Spinal cord (tissue), 10 donors: ENCODE measurements around the gene GDF10. TPM values are rescaled to one million over a fixed set of nuclear protein-coding genes. Genes with fewer than 3 reads are reported as not detected.
A peak's percentile ranks its signal among the peaks of the same experiment; 100 is the strongest.

Experiments
- DNase-seq, 6 donors: peaks; one replicate each; pipeline versions ENCODE4 v3.0.0 to v3.0.0-alpha.2; 2013 to 2015; ENCODE audit warnings: low spot score in 6 of 6, low read depth in 4 of 6
- H3K27ac ChIP-seq: one replicate; pipeline ENCODE4 v1.5.1; 2013; ENCODE audit warnings: low read depth, low read length, control low read depth
- H3K27me3 ChIP-seq: one replicate; pipeline ENCODE4 v1.6.1; 2013; ENCODE audit warnings: low read length; ENCODE audit not compliant: control insufficient read depth, insufficient read depth
- H3K36me3 ChIP-seq: one replicate; pipeline ENCODE4 v1.6.1; 2013; ENCODE audit warnings: low read length; ENCODE audit not compliant: control insufficient read depth, insufficient read depth
- H3K4me1 ChIP-seq: one replicate; pipeline ENCODE4 v1.6.1; 2013; ENCODE audit warnings: low read length; ENCODE audit not compliant: control insufficient read depth, insufficient read depth
- H3K4me3 ChIP-seq: one replicate; pipeline ENCODE4 v1.5.1; 2013; ENCODE audit warnings: low read depth, low read length, control low read depth
- H3K9me3 ChIP-seq: one replicate; pipeline ENCODE4 v1.6.1; 2013; ENCODE audit warnings: low read length; ENCODE audit not compliant: control insufficient read depth, insufficient read depth
- WGBS: methylation state at CpG from one replicate; pipeline ENCODE4 v1.1.5; 2013; ENCODE audit warnings: missing lambda C conversion rate; ENCODE audit not compliant: insufficient coverage; 5-methylcytosine and 5-hydroxymethylcytosine counted together
- polyA plus RNA-seq, 2 donors: library from polyadenylated mRNA; unstranded; fragments of 120-200 nt; gene quantifications; one replicate each; pipeline ENCODE4 v1.2.1, GENCODE V29; 2013; ENCODE audit not compliant: insufficient read length in 2 of 2
- total RNA-seq, 2 donors: library from RNA; depleted of rRNA in 1 of 2; stranded (reverse); fragments of 120-200 nt in 1 of 2; fragments of >200 nt in 1 of 2; gene quantifications; one replicate each; pipeline versions ENCODE4 v1.2.3 to v1.2.4, GENCODE V29; 2013 to 2014
- donor health status: healthy.

Gene GDF10
- total and polyA plus RNA-seq, 4 donors: 6.4 to 11.2 (median 7.0) TPM

DNA sequence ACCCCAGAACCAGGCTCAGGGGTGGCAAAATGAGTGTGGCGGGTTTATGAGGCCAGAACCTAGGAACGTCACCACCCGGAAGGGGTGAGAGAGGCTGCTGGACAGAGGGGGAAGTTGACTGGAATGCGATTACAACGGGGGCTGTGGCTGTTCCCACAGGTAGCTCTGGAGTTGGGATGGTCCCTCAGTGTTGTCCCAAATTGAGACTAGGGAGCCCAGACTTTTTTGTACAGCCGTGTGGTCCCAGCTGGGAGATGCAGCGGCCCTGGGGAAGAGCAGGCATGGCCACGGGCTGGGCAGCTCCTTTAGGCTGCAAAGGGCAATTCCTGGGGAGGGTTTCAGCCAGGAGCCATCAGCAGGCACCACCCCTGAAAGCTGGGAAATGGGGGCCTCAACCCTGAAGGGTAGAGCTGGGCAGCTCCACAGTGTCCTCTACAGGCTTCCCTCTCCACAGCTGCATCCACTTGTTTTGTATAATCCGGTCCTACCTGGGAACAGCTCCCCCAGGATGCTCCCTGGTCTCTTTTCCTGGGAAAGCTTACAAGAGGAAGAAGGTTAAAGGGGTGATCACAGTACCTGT lies 11.0 kb upstream of the GDF10 start:
- no peak for DNase-seq
- Histone ChIP-seq H3K9me3 (no peaks in the 10 kb centered on the region), H3K27me3 (no peaks in the 10 kb centered on the region), H3K4me3 (no peak overlapping the region), H3K4me1 (peaks cover 13% of the 10 kb centered on the region), H3K36me3 (no peaks in the 10 kb centered on the region), H3K27ac (no peak overlapping the region)
- whole genome bisulfite sequencing: 79% methylated on average over 8 of the region's 9 CpGs

GRCh38 chr10:47289921-47290320 lies 10.1 kb upstream of the GDF10 start:
- peaks cover 13% of the 10 kb centered on the region for H3K4me1 ChIP-seq
- no peak overlapping the region for H3K27ac ChIP-seq
- no peaks in the 10 kb centered on the region for H3K27me3 ChIP-seq
- H3K9me3 ChIP-seq: no peaks in the 10 kb centered on the region
- DNase-seq: no peak
- no peaks in the 10 kb centered on the region for H3K36me3 ChIP-seq
- H3K4me3 ChIP-seq: no peak overlapping the region
- 100% methylated on average over 2 of the region's 6 CpGs for WGBS

DNA sequence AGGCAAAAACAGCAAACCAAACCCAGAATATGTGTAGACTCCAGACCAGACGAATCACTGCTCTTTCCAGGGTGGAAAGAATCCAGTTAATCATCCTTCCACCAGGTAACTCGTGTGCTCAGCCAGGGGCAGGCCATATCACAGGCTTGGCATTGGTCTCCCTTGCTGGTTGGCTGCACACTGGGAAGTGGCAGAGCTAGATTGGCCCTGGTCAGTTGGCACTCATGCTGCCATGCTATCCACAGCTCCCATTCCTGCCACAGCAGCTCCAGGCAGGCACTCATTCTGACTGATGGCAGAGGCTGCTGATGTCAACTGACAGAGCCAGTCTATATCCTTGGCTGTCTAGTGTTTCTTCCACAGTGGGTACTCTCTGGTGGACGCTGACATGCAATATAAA lies 9.7 kb upstream of the GDF10 start:
- DNase-seq: no peak
- H3K9me3 ChIP-seq: no peaks in the 10 kb centered on the region
- peaks cover 14% of the 10 kb centered on the region for H3K4me1 ChIP-seq
- H3K27ac ChIP-seq: no peak overlapping the region
- H3K4me3 ChIP-seq: no peak overlapping the region
- WGBS: 88% methylated on average over 3 of the region's 3 CpGs
- no peaks in the 10 kb centered on the region for H3K36me3 ChIP-seq
- peaks cover 1% of the 10 kb centered on the region for H3K27me3 ChIP-seq

DNA sequence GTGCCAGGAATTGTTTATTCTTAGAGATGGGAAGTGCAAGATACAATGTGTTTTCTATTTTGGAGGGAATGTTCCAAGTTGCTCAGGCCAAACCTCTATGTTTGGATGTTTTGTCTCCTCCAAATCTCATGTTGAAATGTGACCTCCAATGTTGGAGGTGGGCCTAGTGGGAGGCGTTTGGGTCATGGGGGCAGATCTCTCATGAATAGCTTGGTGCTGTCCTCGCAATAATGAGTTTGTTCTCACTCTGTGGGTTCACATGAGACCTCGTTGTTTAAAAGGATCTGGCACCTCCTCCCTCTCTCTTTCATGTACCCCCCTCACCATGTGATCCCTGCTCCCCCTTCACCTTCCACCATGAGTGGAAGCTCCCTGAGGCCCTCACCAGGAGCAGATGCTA lies 8.3 kb upstream of the GDF10 start:
- Histone ChIP-seq H3K27ac (no peak overlapping the region), H3K4me3 (no peak overlapping the region), H3K9me3 (no peaks in the 10 kb centered on the region), H3K27me3 (peaks cover 7% of the 10 kb centered on the region), H3K4me1 (peaks cover 26% of the 10 kb centered on the region), H3K36me3 (no peaks in the 10 kb centered on the region)
- 72% methylated on average over 3 of the region's 3 CpGs for WGBS
- no peak for DNase-seq

DNA sequence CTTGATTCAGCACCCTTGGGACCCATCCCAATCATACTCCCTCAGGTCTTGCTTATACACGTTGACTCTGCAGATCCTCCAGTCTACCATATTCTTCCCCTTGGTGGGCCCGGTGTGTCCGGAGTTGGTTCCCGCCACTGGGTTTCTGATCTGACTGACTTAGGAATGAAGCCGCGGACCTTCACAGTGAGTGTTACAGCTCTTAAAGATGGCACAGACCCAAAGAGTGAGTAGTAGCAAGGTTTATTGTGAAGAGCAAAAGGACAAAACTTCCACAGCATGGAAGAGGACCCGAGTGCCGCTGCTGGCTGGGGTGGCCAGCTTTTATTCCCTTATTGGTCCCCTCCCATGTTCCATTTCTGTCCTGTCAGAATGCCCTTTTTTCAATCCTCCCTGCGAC lies 5.9 kb upstream of the GDF10 start:
- H3K9me3 ChIP-seq: no peaks in the 10 kb centered on the region
- DNase-seq: no peak
- H3K27ac ChIP-seq: no peak overlapping the region

DNA sequence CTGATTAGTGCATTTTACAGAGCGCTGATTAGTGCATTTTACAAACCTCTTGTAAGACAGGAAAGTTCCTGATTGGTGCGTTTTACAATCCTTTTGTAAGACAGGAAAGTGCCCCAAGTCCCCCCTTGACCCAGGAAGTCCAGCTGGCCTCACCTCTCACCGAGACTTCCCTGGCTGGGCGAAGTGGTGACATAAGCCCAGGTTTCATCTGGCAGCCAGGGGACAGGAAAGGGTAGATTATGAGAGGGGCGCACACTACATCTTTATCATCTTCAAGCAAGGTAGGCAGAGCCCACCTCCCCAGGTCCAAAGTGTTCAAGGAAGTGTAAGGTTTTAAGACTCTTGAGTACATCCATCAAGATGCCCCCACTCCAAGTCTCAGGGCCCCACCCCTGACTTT lies 5.5 kb upstream of the GDF10 start:
- no peak for DNase-seq
- Histone ChIP-seq H3K27me3 (peaks cover 11% of the 10 kb centered on the region), H3K27ac (no peak overlapping the region), H3K4me1 (peaks cover 18% of the 10 kb centered on the region), H3K4me3 (no peak overlapping the region), H3K36me3 (no peaks in the 10 kb centered on the region), H3K9me3 (no peaks in the 10 kb centered on the region)
- 100% methylated on average over 2 of the region's 5 CpGs for WGBS

More for the DNA sequence above, 5.9 kb upstream of the GDF10 start:
- Histone ChIP-seq H3K36me3 (no peaks in the 10 kb centered on the region), H3K4me3 (no peak overlapping the region), H3K27me3 (peaks cover 9% of the 10 kb centered on the region), H3K4me1 (peaks cover 18% of the 10 kb centered on the region)
- 92% methylated on average over 2 of the region's 9 CpGs for WGBS

GRCh38 chr10:47295411-47295810 lies 4.6 kb upstream of the GDF10 start:
- Histone ChIP-seq H3K4me1 (peaks cover 22% of the 10 kb centered on the region), H3K9me3 (no peaks in the 10 kb centered on the region), H3K4me3 (no peak overlapping the region), H3K27me3 (peaks cover 11% of the 10 kb centered on the region), H3K36me3 (no peaks in the 10 kb centered on the region), H3K27ac (no peak overlapping the region)
- 66% methylated on average over 5 of the region's 5 CpGs for WGBS
- DNase-seq: no peak

DNA sequence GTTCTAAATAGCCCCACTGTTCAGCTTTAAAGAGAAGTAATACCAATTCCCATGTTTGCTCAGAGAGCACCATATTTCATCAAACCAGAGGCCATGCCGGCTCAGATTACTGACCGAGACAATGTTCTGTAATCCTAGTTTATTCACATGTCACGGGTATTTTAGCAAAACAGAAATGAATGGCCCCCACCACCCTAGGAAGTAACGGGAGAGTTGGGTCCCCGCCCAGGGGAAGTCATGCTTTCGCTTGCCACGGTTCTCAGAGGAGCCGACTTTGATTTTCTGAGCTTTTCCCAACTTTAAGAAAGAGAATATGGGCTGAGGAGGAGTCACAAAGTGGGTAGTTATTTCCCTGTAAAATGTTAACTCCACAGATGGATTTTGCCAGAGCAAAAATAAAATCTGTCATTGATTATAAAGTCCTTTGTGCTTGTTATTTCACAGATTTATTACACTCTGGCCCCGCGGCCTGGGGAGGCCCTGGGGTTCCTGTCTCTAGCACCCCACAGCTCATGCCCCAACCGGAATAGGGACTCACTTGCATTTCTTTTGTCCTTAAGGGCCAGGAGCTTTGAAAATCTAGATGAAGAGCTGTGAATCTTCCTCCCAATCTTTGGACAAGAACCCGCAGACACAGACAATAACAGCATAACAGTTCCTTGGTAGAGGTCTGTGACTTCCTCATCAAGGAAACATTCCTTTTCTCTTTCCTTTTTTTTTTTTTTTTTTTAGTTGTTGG lies 3.7 kb upstream of the GDF10 start:
- peaks cover 31% of the 10 kb centered on the region for H3K4me1 ChIP-seq
- no peak overlapping the region for H3K4me3 ChIP-seq
- 7% methylated on average over 8 of the region's 12 CpGs for WGBS
- H3K9me3 ChIP-seq: no peaks in the 10 kb centered on the region
- peak in 2 of 6 donors; percentile 54 to 74 for DNase-seq
- no peaks in the 10 kb centered on the region for H3K36me3 ChIP-seq
- H3K27me3 ChIP-seq: peaks cover 15% of the 10 kb centered on the region
- H3K27ac ChIP-seq: peak overlapping the region; percentile 15

DNA sequence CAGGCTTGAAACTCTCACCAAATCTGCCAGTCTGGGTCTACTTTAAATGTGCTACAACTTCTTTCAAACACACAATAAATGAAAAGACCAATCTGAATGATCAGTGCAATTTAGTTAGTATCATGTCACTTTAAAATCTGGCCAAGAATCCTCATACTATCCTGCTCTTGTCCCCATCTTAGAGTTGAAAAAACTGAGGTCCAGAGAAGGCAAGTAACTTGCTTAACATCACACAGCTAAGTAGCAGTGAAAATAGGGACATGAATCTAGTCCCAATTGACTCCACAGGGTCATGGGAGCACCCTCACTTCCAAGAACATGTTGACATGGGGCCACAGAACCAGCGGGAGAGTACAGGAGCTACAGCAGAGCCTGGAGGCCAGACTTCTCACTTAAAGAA lies 3.1 kb upstream of the GDF10 start:
- Histone ChIP-seq H3K4me3 (no peak overlapping the region), H3K27ac (no peak overlapping the region), H3K4me1 (peaks cover 37% of the 10 kb centered on the region), H3K9me3 (no peaks in the 10 kb centered on the region), H3K27me3 (peaks cover 21% of the 10 kb centered on the region), H3K36me3 (no peaks in the 10 kb centered on the region)
- 100% methylated on average over 1 of the region's 1 CpG for WGBS
- DNase-seq: no peak
